H9 (cell line): ENCODE measurements around the gene EXD2. TPM values are rescaled to one million over a fixed set of nuclear protein-coding genes. Genes with fewer than 3 reads are reported as not detected.

Experiments used
- DNase-seq: peaks from one replicate; pipeline ENCODE4 v3.0.0-alpha.2; 2017
- H2AFZ ChIP-seq: one replicate; pipeline ENCODE4 v1.6.1; 2013; ENCODE audit warnings: mild to moderate bottlenecking, low read length, control low read depth, moderate library complexity
- H2AK5ac ChIP-seq: 2 replicates; pipeline ENCODE4 v1.6.1; 2013; ENCODE audit warnings: low read length, control low read depth, mixed read lengths; ENCODE audit not compliant: insufficient read length
- H2BK120ac ChIP-seq: one replicate; pipeline ENCODE4 v1.6.1; 2013; ENCODE audit warnings: low read depth, mild to moderate bottlenecking, low read length, control low read depth, inconsistent platforms; ENCODE audit not compliant: poor library complexity, severe bottlenecking
- H2BK12ac ChIP-seq: 2 replicates; pipeline ENCODE4 v1.6.1; 2013; ENCODE audit warnings: low read length, control low read depth, mixed read lengths, low read depth; ENCODE audit not compliant: insufficient read length
- H2BK15ac ChIP-seq: 2 replicates; pipeline ENCODE4 v1.6.1; 2013; ENCODE audit warnings: low read depth, low read length, control low read depth
- H2BK20ac ChIP-seq: one replicate; pipeline ENCODE4 v1.6.1; 2013; ENCODE audit warnings: low read depth, mild to moderate bottlenecking, low read length, control low read depth, inconsistent platforms; ENCODE audit not compliant: poor library complexity, severe bottlenecking
- H2BK5ac ChIP-seq: 2 replicates; pipeline ENCODE4 v1.6.1; 2013; ENCODE audit warnings: low read length, control low read depth, mixed read lengths; ENCODE audit not compliant: insufficient read length
- H3K14ac ChIP-seq: 2 replicates; pipeline ENCODE4 v1.6.1; 2013; ENCODE audit warnings: low read length, control low read depth; ENCODE audit not compliant: insufficient read depth
- H3K18ac ChIP-seq: 2 replicates; pipeline ENCODE4 v1.6.1; 2013; ENCODE audit warnings: low read depth, mild to moderate bottlenecking, mixed read lengths, low read length, control low read depth; ENCODE audit not compliant: insufficient read length
- H3K23ac ChIP-seq: 2 replicates; pipeline ENCODE4 v1.6.1; 2013; ENCODE audit warnings: low read length, control low read depth, mixed read lengths, low read depth; ENCODE audit not compliant: insufficient read length
- H3K23me2 ChIP-seq: 2 replicates; pipeline ENCODE4 v1.6.1; 2013; ENCODE audit warnings: low read depth, mild to moderate bottlenecking, mixed read lengths, low read length, control low read depth; ENCODE audit not compliant: insufficient read length, poor library complexity, severe bottlenecking
- H3K27ac ChIP-seq: 2 replicates; pipeline ENCODE4 v1.5.1; 2013; ENCODE audit warnings: low read length, control low read depth, mixed read lengths, low read depth; ENCODE audit not compliant: insufficient read length
- H3K27me3 ChIP-seq: 2 replicates; pipeline ENCODE4 v1.6.1; 2013; ENCODE audit warnings: low read length, control low read depth, inconsistent platforms; ENCODE audit not compliant: insufficient read depth
- H3K4ac ChIP-seq: 2 replicates; pipeline ENCODE4 v1.6.1; 2013; ENCODE audit warnings: low read depth, mild to moderate bottlenecking, control low read depth, inconsistent platforms, low read length, moderate library complexity
- H3K4me1 ChIP-seq: 2 replicates; pipeline ENCODE4 v1.6.1; 2013; ENCODE audit warnings: low read length, control low read depth, inconsistent platforms; ENCODE audit not compliant: insufficient read depth
- H3K4me2 ChIP-seq: 2 replicates; pipeline ENCODE4 v1.6.1; 2013; ENCODE audit warnings: low read length, control low read depth, mixed read lengths; ENCODE audit not compliant: insufficient read length, insufficient read depth
- H3K56ac ChIP-seq: 2 replicates; pipeline ENCODE4 v1.6.1; 2013; ENCODE audit warnings: low read depth, mild to moderate bottlenecking, mixed read lengths, low read length, control low read depth; ENCODE audit not compliant: insufficient read length
- H3K79me1 ChIP-seq: 2 replicates; pipeline ENCODE4 v1.6.1; 2013; ENCODE audit warnings: low read depth, mild to moderate bottlenecking, moderate library complexity, low read length, control low read depth, inconsistent platforms; ENCODE audit not compliant: insufficient read depth, poor library complexity, severe bottlenecking
- H3K79me2 ChIP-seq: 2 replicates; pipeline ENCODE4 v1.6.1; 2013; ENCODE audit warnings: low read length, control low read depth, inconsistent platforms; ENCODE audit not compliant: insufficient read depth
- H3K9ac ChIP-seq: 2 replicates; pipeline ENCODE4 v1.6.1; 2013; ENCODE audit warnings: low read length, control low read depth, mixed read lengths; ENCODE audit not compliant: insufficient read length; ENCODE audit errors: extremely low read depth
- H3K9me3 ChIP-seq: one replicate; pipeline ENCODE4 v1.6.1; 2013; ENCODE audit warnings: low read depth, low read length, inconsistent platforms; ENCODE audit not compliant: control insufficient read depth
- H3T11ph ChIP-seq: one replicate; pipeline ENCODE4 v1.6.1; 2013; ENCODE audit warnings: mild to moderate bottlenecking, low read length, control low read depth, inconsistent platforms
- H4K20me1 ChIP-seq: one replicate; pipeline ENCODE4 v1.6.1; 2013; ENCODE audit not compliant: control insufficient read depth, insufficient read length, insufficient read depth
- H4K5ac ChIP-seq: 2 replicates; pipeline ENCODE4 v1.6.1; 2013; ENCODE audit warnings: low read depth, mild to moderate bottlenecking, mixed read lengths, low read length, control low read depth; ENCODE audit not compliant: insufficient read length
- H4K8ac ChIP-seq: replicated peaks from 2 replicates; pipeline ENCODE4 v1.6.1; 2013; ENCODE audit warnings: low read length, control low read depth, mixed read lengths, low read depth; ENCODE audit not compliant: insufficient read length
- H4K91ac ChIP-seq: 2 replicates; pipeline ENCODE4 v1.6.1; 2013; ENCODE audit warnings: low read depth, mild to moderate bottlenecking, moderate library complexity, mixed read lengths, low read length, control low read depth; ENCODE audit not compliant: insufficient read length
- H3K27ac Mint-ChIP-seq, 3 experiments: 2 replicates in 2 of 3; 3 replicates in 1 of 3; pipeline ENCODE4 v1.8.0; 2020 to 2021; ENCODE audit warnings: mixed read lengths in 3 of 3, mild to moderate bottlenecking in 1 of 3, moderate library complexity in 1 of 3
- H3K27me3 Mint-ChIP-seq: 2 replicates; pipeline ENCODE4 v1.8.0; 2021; ENCODE audit warnings: low read depth, mild to moderate bottlenecking, moderate library complexity, mixed read lengths
- H3K36me3 Mint-ChIP-seq, 3 experiments: 2 replicates in 2 of 3; 3 replicates in 1 of 3; pipeline ENCODE4 v1.8.0; 2020 to 2021; ENCODE audit warnings: low read depth in 3 of 3, mixed read lengths in 3 of 3; ENCODE audit not compliant: insufficient read depth in 1 of 3
- H3K4me1 Mint-ChIP-seq, 2 experiments: 2 replicates each; pipeline ENCODE4 v1.8.0; 2020; ENCODE audit warnings: mixed read lengths in 2 of 2
- H3K4me3 Mint-ChIP-seq, 2 experiments: 2 replicates in 1 of 2; 3 replicates in 1 of 2; pipeline ENCODE4 v1.8.0; 2020 to 2021; ENCODE audit warnings: mild to moderate bottlenecking in 2 of 2, mixed read lengths in 2 of 2, moderate library complexity in 1 of 2
- H3K9me3 Mint-ChIP-seq, 2 experiments: 2 replicates in 1 of 2; 3 replicates in 1 of 2; pipeline ENCODE4 v1.8.0; 2020; ENCODE audit warnings: mild to moderate bottlenecking in 2 of 2, mixed read lengths in 2 of 2, moderate library complexity in 1 of 2
- WGBS: extraction: QIAGEN DNeasy Blood & Tissue Kit; methylation state at CpG from one replicate; pipeline ENCODE4 v1.1.7; 2013; ENCODE audit warnings: missing lambda C conversion rate, low lambda C conversion rate, mixed read lengths; ENCODE audit not compliant: insufficient read length; ENCODE audit errors: extremely low coverage; 5-methylcytosine and 5-hydroxymethylcytosine counted together
- total RNA-seq: library from RNA; stranded (reverse); gene quantifications from 2 replicates; pipeline ENCODE4 v1.2.1, GENCODE V29; 2021
- TF ChIP-seq, protein P1 (sequence below): fragments of 200-600 bp; sonication (generic); conservative IDR thresholded peaks from 3 replicates; pipeline ENCODE4 v1.8.0; 2021; ENCODE audit warnings: antibody characterized with exemption, mild to moderate bottlenecking

EXD2 gene
- total RNA-seq, 1 experiment from 2014 or later = 19.6 TPM

DNA sequence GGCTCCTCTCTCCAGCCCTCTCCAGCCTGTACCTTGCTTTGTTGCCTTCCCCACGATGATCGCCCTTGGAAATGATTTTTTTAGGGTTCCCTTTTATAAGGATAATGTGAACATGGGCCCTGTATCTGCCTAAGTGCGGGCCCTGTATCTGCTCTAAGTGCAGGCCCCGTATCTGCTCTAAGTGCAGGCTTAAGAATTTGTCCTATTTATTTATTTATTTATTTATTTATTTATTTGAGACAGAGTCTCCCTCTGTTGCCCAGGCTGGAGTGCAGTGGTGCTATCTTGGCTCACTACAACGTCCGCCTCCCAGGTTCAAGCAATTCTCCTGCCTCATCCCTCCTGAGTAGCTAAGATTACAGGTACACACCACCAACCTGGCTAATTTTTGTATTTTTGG is 91.2 kb downstream of the EXD2 start:
- H3K4ac ChIP-seq = no peak overlapping the region
- TF ChIP-seq, protein P1, sequence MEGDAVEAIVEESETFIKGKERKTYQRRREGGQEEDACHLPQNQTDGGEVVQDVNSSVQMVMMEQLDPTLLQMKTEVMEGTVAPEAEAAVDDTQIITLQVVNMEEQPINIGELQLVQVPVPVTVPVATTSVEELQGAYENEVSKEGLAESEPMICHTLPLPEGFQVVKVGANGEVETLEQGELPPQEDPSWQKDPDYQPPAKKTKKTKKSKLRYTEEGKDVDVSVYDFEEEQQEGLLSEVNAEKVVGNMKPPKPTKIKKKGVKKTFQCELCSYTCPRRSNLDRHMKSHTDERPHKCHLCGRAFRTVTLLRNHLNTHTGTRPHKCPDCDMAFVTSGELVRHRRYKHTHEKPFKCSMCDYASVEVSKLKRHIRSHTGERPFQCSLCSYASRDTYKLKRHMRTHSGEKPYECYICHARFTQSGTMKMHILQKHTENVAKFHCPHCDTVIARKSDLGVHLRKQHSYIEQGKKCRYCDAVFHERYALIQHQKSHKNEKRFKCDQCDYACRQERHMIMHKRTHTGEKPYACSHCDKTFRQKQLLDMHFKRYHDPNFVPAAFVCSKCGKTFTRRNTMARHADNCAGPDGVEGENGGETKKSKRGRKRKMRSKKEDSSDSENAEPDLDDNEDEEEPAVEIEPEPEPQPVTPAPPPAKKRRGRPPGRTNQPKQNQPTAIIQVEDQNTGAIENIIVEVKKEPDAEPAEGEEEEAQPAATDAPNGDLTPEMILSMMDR = no peak
- WGBS = no CpG with 5 or more reads among the region's 6 CpGs
- Mint-ChIP-seq H3K9me3 (no peaks in the 10 kb centered on the region), H3K27ac (no peak overlapping the region; a peak in 1 of 7 replicates), H3K27me3 (peaks cover 6% of the 10 kb centered on the region), H3K4me1 (peaks cover 1% of the 10 kb centered on the region in 2 experiments; a peak in 2 of 4 replicates), H3K4me3 (no peak overlapping the region), H3K36me3 (no peaks in the 10 kb centered on the region; a peak in 1 of 7 replicates)
- no peak overlapping the region for H3K27ac ChIP-seq
- no peak overlapping the region for H3K4me2 ChIP-seq
- H3K4me1 ChIP-seq = no peaks in the 10 kb centered on the region
- no peaks in the 10 kb centered on the region for H4K20me1 ChIP-seq
- peaks cover 2% of the 10 kb centered on the region for H3K23me2 ChIP-seq
- H3K9me3 ChIP-seq = no peaks in the 10 kb centered on the region
- no peak overlapping the region for H4K91ac ChIP-seq
- no peaks in the 10 kb centered on the region for H3K27me3 ChIP-seq
- no peak overlapping the region for H3T11ph ChIP-seq
- no peaks in the 10 kb centered on the region for H3K79me1 ChIP-seq
- no peak overlapping the region for H4K8ac ChIP-seq
- H3K9ac ChIP-seq = no peak overlapping the region
- H3K23ac ChIP-seq = no peak overlapping the region
- H2BK20ac ChIP-seq = no peak overlapping the region
- H3K56ac ChIP-seq = no peak overlapping the region
- H3K79me2 ChIP-seq = no peaks in the 10 kb centered on the region
- H3K18ac ChIP-seq = no peak overlapping the region
- H2BK12ac ChIP-seq = no peak overlapping the region
- H2BK5ac ChIP-seq = no peak overlapping the region
- H2AK5ac ChIP-seq = no peak overlapping the region
- no peak overlapping the region for H2BK120ac ChIP-seq
- no peak overlapping the region for H3K14ac ChIP-seq
- no peak overlapping the region for H4K5ac ChIP-seq
- no peak for DNase-seq
- no peak overlapping the region for H2AFZ ChIP-seq
- no peak overlapping the region for H2BK15ac ChIP-seq
